Frontal cortex (tissue), 4 donors: Measurements from ENCODE around the gene GRK3. TPM values are rescaled to one million over a fixed set of nuclear protein-coding genes. Genes with fewer than 3 reads are reported as not detected.

ENCODE experiments used
- DNase-seq, 2 donors: peaks; one replicate each; pipeline ENCODE4 v3.0.0; 2012; ENCODE audit warnings: low spot score in 2 of 2
- FAIRE-seq: peaks from 2 replicates; lab custom pipeline; 2012; peaks lifted over from hg19 to GRCh38; lab: Jason Lieb, UNC
- small RNA-seq: library from RNA; depleted of rRNA; stranded (forward); fragments of <200 nt; gene quantifications from one replicate; pipeline ENCODE3, GENCODE V24; 2014
- total RNA-seq: library from RNA; depleted of rRNA; stranded (reverse); fragments of >200 nt; gene quantifications from one replicate; pipeline ENCODE4 v1.2.3, GENCODE V29; 2014
- donor health status: control.
- donor health status: control.
- donor health status: control.

GRK3 gene
- total RNA-seq, 1 donor from 2014 or later, result 60.7 TPM

DNA sequence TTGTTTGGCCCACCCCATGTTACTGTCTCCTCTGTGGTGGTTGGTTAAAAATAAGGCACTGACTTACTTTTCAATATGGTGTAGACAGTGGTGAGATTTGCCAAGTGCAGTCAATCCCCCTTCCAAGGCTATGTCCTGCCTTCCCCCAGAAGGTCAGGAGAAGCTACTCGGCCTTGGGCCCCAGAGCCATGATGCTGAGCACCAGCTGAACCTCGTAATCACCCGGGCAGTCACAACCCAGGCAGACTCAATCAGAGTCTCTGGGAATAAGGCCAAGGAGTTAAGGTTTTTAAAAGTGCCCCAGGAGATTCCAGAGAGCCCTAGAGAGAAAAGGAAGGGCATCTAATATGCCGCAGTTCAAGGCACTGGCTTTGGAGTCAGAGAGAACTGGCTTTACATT lies 201.3 kb downstream of the GRK3 start:
- no peak for FAIRE-seq
- DNase-seq, result no peak

DNA sequence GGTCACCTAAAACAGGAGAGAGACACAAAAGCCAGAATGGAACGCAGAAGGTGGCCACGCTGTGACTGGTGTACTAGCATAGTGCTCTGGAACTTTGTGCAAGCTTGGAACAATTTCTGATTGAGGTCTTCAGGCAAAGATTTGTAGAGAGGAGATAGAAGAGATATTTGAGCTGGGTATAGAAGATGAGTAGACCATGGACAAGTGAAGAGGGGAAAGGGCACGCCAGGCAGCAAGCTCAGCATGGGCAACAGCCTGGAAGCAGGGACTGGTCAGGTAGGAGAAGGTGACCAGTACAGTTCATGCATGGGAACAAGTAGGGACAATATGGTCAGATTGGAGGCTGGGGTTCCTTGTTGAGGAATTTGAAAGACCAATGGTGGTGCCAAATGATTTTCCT lies 201.9 kb downstream of the GRK3 start:
- FAIRE-seq (no peak), DNase-seq (no peak)

DNA sequence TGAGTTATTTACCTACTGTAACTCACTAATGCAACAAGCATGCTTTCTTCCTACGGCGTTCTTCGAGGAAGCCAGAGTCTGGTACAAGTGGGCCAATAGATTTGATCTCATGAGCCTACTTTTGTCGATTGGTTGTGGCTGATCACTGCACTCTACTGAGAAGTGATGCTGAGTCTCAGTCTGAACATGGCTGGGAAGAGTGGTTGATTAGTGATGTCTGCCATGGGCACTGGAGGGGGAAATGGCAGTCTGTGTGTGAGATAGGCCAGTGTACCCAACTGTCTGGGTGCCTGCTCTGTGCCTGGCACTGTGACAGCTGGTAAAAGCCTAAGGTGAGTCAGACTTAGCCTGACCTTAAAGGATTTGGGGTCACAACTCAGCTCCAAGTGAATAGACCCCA lies 205.9 kb downstream of the GRK3 start:
- DNase-seq (no peak), FAIRE-seq (no peak)

DNA sequence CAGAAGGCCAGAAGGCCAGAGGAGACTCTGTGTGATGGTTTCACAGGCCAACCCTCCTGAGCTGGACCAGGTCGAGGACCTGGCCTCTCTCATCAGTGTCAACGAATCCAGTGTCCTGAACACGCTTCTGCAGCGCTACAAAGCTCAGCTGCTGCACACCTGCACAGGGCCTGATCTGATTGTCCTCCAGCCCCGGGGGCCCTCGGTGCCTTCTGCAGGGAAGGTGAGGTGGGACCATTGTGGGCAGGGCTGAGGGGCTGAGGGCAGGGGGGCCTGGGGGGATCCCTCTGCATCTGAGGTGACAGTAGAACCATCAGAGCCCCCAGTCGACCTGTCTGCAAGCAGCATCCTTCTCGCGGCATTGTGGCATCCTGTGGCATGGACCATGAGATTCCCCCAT lies 207.8 kb downstream of the GRK3 start:
- FAIRE-seq (no peak), DNase-seq (no peak)

DNA sequence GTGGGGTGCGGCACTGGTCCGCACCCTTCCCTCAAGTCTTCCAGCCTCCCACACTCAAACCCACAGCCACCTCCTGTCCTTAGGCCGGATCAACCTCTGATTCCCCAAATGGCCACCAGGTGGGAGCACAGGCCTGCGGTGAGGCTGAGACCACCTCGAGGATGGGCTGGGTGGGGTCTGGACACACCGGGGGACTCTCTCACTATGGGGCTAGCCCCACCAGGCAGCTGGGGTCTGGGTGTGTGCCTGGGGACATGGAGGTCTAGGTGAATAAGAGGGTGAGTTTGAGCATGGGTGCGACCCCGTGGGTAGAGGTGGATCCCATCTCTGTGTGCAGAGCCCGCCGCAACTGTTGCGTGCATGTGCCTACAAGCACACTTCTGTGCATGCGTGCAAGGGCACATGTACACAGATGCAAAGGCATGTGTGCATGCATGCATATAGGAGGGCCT lies 210.1 kb downstream of the GRK3 start:
- DNase-seq, result peak in 1 of 2 donors; percentile 41
- FAIRE-seq, result no peak

DNA sequence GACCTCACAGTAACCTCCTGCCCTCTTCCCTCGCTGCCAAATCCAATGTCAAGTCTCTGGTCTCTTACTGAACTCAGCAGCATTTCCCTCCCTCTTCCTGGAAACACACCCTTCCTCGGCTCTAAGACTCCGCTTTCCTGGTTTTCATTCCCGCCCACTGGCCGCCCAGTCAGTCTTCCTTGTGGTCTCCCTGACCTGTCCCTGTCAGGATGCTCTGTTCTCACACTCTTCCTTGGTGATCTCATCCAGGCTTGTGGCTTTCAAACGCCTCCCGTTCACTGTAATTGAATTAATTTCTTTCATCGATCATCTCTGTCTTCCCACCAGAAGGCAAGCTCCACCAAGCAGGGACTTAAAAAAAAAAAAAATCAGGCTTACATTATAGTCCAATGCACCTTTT lies 211.1 kb downstream of the GRK3 start:
- DNase-seq, result no peak
- FAIRE-seq, result no peak

DNA sequence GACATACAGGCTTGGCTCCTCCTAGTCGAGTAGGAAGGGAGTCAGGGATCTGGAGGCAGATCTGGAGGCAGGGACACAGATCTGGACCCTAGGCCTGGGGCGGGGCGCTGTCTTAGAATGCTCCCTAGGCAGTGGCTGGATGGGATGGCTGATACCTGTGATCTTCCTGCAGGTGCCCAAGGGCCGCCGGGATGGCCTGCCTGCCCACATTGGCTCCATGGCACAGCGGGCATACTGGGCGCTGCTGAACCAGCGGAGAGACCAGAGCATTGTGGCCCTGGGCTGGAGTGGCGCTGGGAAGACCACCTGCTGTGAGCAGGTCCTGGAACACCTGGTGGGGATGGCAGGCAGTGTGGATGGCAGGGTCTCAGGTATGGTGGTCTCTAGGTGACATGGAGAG lies 212.9 kb downstream of the GRK3 start:
- no peak for DNase-seq
- FAIRE-seq, result no peak

DNA sequence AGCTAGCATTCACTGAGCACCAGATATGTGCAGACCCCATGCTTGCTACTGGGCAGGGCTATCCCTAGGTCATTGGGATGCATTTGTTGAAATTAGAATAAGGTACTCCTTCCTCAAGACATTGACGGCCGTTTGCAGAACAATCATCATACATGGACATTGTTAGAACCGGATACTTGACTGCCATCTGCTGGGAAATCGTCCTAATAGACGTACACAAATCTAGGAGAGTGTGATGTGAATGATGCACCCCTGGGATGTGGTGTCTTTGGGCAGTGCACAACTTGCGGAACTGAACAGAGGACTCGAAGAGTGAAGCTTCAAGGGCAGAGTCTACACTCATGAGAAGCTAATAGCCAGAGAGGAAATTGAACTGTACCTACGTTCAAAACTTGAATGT lies 213.4 kb downstream of the GRK3 start:
- FAIRE-seq (no peak), DNase-seq (peak in 1 of 2 donors; percentile 55)

Small RNAs within 50 kb of the gene (small RNA-seq; reads per million reads assigned to genes)
- not detected for gene RNA5SP494

Other genes with a start within 250 kb of the GRK3 start
- not detected for gene MYO18B, start 177.5 kb downstream of the GRK3 start, total RNA-seq